Epidermal melanocyte (primary cell): ENCODE measurements around the gene KCNMA1.
"Not testable (repeated sequence)": the region's sequence is repeated elsewhere in the genome, so short reads cannot be mapped to it uniquely, and the experiment has no call there.

Source experiments
- DNase-seq: peaks from one replicate; pipeline ENCODE4 v3.0.0; 2011; ENCODE audit warnings: low spot score; ENCODE audit not compliant: insufficient read length

KCNMA1 gene

DNA sequence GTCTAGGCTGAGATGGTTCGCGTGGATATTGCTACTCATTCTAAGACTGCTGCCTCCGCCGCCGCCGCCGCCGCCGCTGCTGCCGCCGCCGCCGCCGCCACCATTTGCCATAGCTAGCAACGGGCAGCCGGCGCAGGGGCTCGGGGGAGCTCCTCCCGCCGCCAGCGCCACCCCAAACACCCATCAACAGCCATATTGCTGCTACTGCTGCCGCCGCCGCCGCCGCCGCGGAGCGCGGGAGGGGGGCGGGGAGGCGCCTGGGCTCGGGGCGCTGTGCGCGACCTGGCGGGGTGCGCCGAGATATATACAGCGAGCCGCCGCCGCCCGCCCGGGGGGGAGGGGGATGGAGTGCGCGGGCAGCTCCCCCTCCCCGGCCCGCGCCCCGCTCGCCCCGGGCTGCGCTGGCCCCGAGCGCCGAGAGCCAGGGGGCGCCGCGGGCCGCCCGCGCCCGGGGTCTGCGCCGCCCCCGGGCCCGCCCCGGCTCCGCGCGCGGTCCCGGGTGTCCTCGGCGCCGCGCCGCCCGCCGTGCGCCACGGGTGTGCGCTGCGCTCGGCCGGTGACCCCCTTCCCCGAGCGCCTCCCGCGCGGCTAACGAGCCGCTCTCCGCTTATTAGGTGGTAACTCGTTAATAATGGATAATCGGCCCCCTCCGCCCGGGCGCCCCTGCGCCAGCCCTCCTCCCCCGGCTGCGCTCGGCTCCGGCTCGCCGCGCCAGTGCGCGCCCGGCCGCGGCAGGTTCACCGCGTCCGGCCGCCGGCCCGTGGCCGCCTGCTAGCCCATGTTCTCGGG is at the start of gene KCNMA1:
Gene KCNMA1 (minus strand): TSS at position 277 of the 789 bp plus-strand sequence.
- no peak for DNase-seq

GRCh38 chr10:77686650-77687417 is 49.2 kb upstream of the KCNMA1 start:
- no peak for DNase-seq

- no peak for DNase-seq
Measured at GRCh38 chr10:77686096-77686495, 48.5 kb upstream of the KCNMA1 start.

- DNase-seq, result no peak
Measured at GRCh38 chr10:77685432-77685831, 47.8 kb upstream of the KCNMA1 start.

DNA sequence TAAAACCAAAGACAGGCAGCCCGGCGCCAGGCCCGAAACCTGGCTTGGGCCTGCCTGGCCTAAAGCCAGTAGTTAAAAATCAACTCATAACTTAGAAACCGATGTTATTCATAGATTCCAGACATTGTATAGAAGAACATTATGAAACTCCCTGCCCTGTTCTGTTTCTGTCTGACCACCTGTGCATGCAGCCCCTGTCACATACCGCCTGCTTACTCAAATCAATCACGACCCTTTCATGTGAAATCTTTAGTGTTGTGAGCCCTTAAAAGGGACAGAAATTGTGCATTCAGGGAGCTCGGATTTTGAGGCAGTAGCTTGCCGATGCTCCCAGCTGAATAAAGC is 45.5 kb upstream of the KCNMA1 start:
- DNase-seq, result not testable (repeated sequence)

- DNase-seq, result no peak
Measured at GRCh38 chr10:77682393-77683087, 44.9 kb upstream of the KCNMA1 start.

DNA sequence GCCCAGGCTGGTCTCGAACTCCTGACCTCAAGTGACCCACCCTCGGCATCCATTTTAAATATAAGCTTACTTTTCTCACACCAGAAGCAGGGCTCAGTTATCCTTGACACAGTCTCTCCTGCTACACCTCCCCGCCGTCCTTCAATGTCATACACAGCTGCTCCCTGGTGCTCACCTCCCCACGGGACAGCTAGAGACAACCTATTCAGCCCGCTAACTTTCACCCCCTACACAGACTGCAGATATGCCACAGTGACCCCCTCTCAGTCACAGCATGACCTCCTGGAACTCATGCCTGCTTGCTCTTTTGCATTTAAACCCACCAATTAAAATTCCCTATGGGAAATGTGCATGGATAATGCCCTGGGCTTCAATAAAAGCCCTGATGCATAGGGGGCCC is 44.2 kb upstream of the KCNMA1 start:
- DNase-seq, result no peak

DNA sequence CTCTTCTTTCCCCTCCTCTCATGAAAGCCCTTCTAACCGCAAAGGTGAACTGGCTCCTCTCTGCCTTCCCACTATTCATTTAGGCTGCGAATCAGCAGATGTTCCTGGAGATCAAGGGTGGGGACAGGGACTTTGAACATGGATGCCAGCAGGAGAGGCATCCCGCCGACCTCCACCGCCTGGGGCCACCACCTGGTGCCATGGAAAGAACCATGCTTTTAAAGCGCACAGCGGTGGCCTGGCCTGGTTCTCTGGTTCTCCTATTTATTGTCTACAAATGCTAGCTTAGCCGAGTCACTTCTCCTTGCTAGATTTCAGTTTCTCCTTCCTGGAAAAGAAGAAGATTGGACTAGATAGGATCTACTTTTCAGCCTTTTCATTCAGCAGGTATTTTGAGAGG is 43.2 kb upstream of the KCNMA1 start:
- DNase-seq, result no peak

DNA sequence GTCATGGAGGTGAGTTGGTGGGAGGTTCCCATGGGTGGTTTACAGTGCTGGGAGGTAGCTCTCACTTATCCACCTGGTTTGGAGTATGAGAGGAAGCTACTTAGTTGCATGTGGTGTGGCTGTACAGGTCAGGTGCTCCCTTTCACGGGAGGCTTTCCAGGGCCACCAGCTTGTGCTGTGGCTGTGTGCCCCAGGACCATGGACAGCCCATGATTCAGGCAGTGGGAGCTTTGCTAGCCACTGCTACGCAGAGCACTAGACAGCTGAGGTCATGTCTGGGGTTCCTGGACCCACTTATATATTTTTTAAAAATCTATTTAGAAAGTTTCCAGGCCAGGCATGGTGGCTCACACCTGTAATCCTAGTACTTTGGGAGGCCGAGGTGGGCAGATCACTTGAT is 42.5 kb upstream of the KCNMA1 start:
- no peak for DNase-seq

DNA sequence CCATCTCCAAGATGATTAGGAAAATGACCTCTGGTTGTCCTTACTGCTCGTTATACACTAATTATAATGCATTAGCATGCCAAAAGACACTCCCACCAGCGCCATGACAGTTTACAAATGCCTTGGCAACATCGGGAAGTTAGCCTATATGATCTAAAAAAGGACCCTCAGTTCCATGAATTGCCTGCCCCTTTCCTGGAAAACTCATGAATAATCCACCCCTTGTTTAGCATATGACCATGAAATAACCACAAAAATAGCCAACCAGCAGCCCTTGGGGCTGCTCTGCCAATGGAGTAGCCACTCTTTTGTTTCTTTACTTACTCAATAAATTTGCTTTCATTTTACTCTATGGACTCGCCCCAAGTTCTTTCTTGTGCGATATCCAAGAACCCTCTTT is 41.6 kb upstream of the KCNMA1 start:
- DNase-seq, result no peak

DNA sequence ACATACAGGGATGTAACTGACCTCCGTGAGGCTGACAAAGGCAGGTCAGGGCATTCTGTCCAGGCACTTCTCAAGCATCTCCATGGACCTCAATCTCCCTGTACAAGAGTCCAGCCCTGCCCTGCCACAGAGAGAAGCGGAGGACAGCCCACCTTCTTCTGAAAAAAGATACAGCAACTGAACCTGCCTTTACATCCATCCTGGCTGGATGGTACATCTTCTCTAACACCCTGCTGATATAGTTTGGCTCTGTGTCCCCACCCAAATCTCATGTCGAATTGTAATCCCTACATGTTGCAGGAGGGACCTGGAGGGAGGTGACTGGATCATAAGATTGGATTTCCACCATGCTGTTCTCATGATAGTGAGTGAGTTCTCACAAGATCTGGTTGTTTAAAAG is 40.5 kb upstream of the KCNMA1 start:
- no peak for DNase-seq

GRCh38 chr10:77675347-77675746 is 37.7 kb upstream of the KCNMA1 start:
- DNase-seq, result no peak

GRCh38 chr10:77673515-77674140 is 36.0 kb upstream of the KCNMA1 start:
- DNase-seq, result no peak

GRCh38 chr10:77673101-77673500 is 35.5 kb upstream of the KCNMA1 start:
- DNase-seq, result no peak

- no peak for DNase-seq
Measured at GRCh38 chr10:77671594-77672252, 34.1 kb upstream of the KCNMA1 start.

GRCh38 chr10:77670817-77671443 is 33.3 kb upstream of the KCNMA1 start:
- no peak for DNase-seq

DNA sequence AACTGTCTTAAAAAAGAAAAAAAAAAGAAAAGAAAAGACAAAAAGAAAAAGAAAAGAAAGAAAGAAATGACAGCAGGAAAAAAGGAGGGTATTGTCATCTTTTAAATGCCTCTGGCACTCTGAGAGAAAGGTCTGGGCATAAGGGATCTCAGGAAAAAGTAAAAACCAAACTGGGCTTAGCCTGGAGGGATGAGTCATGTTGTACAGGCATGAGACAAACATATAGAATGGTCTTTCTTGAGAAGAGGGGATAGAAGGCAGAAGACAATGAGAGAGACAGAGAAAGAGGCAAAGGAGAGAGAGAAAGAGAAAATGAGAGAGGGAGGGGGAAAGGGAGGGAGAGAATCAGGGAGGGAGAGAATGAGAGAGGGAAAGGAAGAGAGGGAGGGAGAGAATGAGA is 32.3 kb upstream of the KCNMA1 start:
- no peak for DNase-seq

- DNase-seq, result no peak
Measured at GRCh38 chr10:77667426-77668324, 30.1 kb upstream of the KCNMA1 start.

- no peak for DNase-seq
Measured at GRCh38 chr10:77666821-77667220, 29.2 kb upstream of the KCNMA1 start.

DNA sequence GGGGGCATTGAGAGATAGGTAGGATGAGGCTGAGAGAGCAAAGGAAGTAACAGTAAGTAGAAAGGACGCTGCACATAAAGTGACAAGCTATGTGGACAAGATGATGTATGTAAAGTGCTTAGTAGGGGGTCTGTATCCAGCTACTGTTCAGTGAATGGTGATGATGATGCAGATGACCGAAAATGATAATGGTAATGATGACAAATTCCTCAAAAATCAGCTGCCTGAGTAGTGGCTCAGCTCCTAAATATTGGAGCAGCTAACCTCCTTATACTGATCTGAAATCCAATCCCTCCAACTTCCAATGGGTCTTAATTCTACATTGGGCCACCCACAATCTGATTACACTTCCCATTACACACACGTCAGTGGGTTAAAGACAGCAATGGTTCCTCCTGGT is 27.1 kb upstream of the KCNMA1 start:
- no peak for DNase-seq
